BE2C (cell line): ENCODE measurements around the gene MPZL2.

Experiments used
- DNase-seq: peaks from one replicate; pipeline ENCODE4 v3.0.0-alpha.2; 2020
- H3K27me3 ChIP-seq: fragments of 250-450 bp; sonication (Bioruptor Pico); 2 replicates; pipeline ENCODE4 v1.5.1; 2020; ENCODE audit warnings: mild to moderate bottlenecking
- H3K36me3 ChIP-seq: fragments of 250-450 bp; sonication (Bioruptor Pico); 2 replicates; pipeline ENCODE4 v1.5.1; 2020; ENCODE audit warnings: mild to moderate bottlenecking
- H3K4me1 ChIP-seq: fragments of 250-450 bp; sonication (Bioruptor Pico); 2 replicates; pipeline ENCODE4 v1.5.1; 2020
- H3K4me3 ChIP-seq: 2 replicates; pipeline ENCODE4 v1.5.1; 2011; ENCODE audit warnings: low read depth, low read length
- H3K9me3 ChIP-seq: fragments of 250-450 bp; sonication (Bioruptor Pico); 2 replicates; pipeline ENCODE4 v1.5.1; 2020
- CTCF ChIP-seq: IDR thresholded peaks from 2 replicates; pipeline ENCODE4 v1.5.1; 2012; ENCODE audit warnings: mild to moderate bottlenecking, low read depth, low read length

MPZL2 gene

GRCh38 chr11:118209033-118209432, 55.1 kb downstream of the MPZL2 start:
- Histone ChIP-seq H3K36me3 (no peaks in the 10 kb centered on the region), H3K4me3 (no peak overlapping the region), H3K27me3 (peaks cover 86% of the 10 kb centered on the region), H3K4me1 (no peaks in the 10 kb centered on the region), H3K9me3 (no peaks in the 10 kb centered on the region)
- no peak for TF ChIP-seq CTCF
- no peak for DNase-seq

- DNase-seq: no peak
- H3K4me3 ChIP-seq: no peak overlapping the region
- no peaks in the 10 kb centered on the region for H3K36me3 ChIP-seq
- H3K27me3 ChIP-seq: peaks cover 66% of the 10 kb centered on the region
- no peak for TF ChIP-seq CTCF
- H3K4me1 ChIP-seq: no peaks in the 10 kb centered on the region
- no peaks in the 10 kb centered on the region for H3K9me3 ChIP-seq
Observed at GRCh38 chr11:118207079-118207478, 57.0 kb downstream of the MPZL2 start.

GRCh38 chr11:118206391-118207031, 57.6 kb downstream of the MPZL2 start:
- H3K9me3 ChIP-seq: no peaks in the 10 kb centered on the region
- DNase-seq: no peak
- no peaks in the 10 kb centered on the region for H3K4me1 ChIP-seq
- peaks cover 61% of the 10 kb centered on the region for H3K27me3 ChIP-seq
- TF ChIP-seq CTCF: no peak
- H3K4me3 ChIP-seq: no peak overlapping the region
- H3K36me3 ChIP-seq: no peaks in the 10 kb centered on the region

GRCh38 chr11:118205606-118206378, 58.3 kb downstream of the MPZL2 start:
- Histone ChIP-seq H3K4me1 (no peaks in the 10 kb centered on the region), H3K4me3 (no peak overlapping the region), H3K27me3 (peaks cover 53% of the 10 kb centered on the region), H3K9me3 (no peaks in the 10 kb centered on the region), H3K36me3 (no peaks in the 10 kb centered on the region)
- no peak for TF ChIP-seq CTCF
- no peak for DNase-seq
